ENCODE results near the gene DIP2B.
A peak's percentile ranks its signal among the peaks of the same experiment; 100 is the strongest.

Gene DIP2B

GRCh38 chr12:50775251-50775650 lies 270.5 kb downstream of the DIP2B start:
- DNase-seq (ENCODE audit: low spot score): no peak

- no peak for DNase-seq (ENCODE audit: low spot score)
These were observed 272.3 kb downstream of the DIP2B start for GRCh38 chr12:50776749-50777728.

DNA sequence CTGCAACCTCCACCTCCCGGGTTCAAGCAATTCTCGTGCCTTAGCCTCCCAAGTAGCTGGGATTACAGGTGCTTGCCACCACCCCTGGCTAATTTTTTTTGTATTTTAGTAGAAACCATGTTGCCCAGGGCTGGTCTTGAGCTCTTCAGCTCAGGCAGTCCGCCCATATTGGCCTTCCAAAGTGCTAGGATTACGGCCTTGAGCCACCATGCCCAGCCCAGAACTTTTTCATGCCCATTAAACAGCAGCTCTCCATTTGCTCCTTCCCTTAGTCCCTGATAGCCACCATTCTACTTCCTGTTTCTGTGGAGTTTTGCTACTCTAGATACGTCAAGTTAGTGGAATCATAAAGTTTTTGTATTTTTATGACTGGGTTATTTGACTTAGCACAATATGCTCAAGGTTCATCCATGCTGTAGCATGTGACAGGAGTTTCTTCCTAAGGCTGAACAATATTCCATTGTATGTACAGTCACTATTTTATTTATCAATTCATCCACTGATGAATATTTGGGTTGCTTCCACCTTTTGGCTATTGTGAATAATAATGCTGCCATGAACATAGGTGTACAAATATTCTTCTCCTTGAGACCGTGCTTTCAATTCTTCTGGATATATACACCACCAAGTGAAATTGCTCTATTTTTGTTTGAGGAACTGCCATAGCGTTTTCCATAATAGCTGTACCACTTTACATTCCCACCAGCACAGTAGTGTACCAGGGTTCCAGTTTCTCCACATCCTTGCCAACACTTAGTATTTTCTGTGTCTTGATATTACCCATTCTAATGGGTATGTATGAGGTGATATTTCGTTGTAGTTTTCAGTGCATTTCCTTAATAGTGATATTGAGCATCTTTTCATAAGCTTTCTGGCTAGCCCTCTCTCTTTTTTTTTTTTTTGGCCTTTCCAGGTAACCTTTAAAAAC lies 274.1 kb downstream of the DIP2B start:
- DNase-seq (ENCODE audit: low spot score): no peak

GRCh38 chr12:50780013-50780412 lies 275.2 kb downstream of the DIP2B start:
- DNase-seq (ENCODE audit: low spot score): no peak

DNA sequence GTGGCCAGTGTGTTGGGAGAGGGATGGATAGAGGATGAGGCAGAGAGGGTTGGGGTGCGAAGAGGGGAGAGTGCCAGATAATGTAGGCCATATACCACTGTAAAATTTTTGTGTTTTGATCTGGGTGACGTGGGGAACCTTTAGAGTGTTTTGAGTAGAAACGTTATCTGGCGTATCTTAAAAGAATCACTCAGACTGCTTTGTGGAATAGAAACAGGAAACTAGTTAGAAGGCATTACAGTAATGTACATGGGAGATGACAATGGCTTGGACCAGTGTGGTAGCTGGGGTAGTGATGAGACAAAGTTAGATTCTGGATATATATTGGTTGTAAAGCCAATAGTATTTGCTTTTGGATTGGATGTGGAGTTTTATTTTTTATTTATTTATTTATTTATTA lies 279.7 kb downstream of the DIP2B start:
- no peak for DNase-seq (ENCODE audit: low spot score)

GRCh38 chr12:50785406-50786001 lies 280.7 kb downstream of the DIP2B start:
- DNase-seq (ENCODE audit: low spot score): no peak

- DNase-seq (ENCODE audit: low spot score): peak; percentile 95
These were observed 281.9 kb downstream of the DIP2B start for GRCh38 chr12:50786498-50787231.

- no peak for DNase-seq (ENCODE audit: low spot score)
These were observed 282.8 kb downstream of the DIP2B start for GRCh38 chr12:50787618-50788017.

- no peak for DNase-seq (ENCODE audit: low spot score)
These were observed 283.8 kb downstream of the DIP2B start for GRCh38 chr12:50788561-50788960.

DNA sequence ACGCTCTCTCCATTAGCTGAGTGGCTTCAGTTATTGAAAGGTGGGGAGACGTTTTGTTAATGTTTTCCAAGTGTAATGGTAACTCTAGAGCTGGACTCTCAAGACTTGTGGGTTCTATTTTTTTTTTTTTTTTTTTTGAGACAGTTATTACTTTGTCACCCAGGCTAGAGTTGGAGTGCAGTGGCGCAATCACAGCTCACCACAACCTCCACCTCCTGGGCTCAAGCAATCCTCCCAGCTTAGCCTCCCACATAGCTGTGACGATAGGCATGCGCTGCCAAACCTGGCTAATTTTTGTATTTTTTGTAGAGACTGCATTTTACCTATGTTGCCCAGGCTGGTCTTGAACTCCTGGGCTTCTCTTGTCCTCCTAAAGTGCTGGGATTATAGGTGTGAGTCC lies 285.3 kb downstream of the DIP2B start:
- no peak for DNase-seq (ENCODE audit: low spot score)
